Stimulated activated CD4-positive, alpha-beta T cell treated with anti-CD3 and anti-CD28 coated beads, Interleukin-4, amount 100 ng/mL, for 48 hours (primary cell): Measurements from ENCODE around the gene CPXM2.

Source experiments
- DNase-seq, 2 donors: peaks; one replicate each; pipeline ENCODE4 v3.0.0-alpha.2; 2020; ENCODE audit warnings: low read depth in 2 of 2

Gene CPXM2

DNA sequence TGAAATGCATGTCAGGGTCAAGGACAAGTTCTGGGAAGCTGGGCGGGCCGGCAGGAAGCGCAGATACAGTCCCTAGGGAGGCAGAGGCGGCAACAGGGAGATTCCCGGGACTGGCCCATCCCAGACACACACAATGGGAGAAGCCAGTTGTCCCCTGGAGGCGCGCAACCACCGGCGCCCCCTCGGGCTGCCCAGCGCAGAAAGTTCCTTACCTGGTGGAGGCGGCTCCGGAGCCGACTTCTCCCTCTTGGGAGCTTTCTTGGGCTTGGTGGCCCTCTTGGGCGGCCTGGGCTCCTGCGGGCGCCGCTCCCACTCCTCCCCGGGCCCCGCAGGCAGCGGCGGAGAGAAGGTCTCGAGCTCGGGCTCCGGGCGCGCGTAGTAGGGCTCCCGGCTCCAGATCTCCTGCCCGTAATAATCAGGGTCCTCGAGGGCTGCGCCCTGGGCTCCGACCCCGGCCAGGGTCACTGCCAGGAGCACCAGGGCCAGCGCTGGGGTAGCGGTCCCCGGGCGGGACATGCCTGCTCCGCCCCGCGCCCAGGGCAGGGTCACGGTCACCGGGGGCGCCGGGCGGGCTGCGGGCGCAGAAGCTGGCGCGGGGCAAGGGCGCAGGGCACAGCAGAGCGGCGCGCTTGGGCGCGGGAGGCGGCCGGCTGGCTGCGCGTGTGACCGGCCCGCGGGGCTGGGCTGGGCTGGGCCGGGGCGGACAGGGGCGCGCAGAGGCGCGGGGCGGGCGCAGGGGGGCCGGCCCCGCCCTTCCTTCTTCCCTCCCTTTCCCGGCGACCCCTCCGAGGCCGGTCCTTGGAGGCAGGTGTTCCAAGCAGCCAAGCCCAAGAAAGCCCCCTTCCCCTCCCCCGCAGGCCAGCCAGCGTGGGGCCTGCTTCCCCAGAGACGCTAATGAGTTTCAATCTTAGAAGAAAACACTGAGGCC, at the start of gene CPXM2:
Gene CPXM2, minus strand, starts transcription at position 664 of the 928 bp plus-strand sequence. Its CDS starts 148 bp downstream, at position 516.
- no peak for DNase-seq

DNA sequence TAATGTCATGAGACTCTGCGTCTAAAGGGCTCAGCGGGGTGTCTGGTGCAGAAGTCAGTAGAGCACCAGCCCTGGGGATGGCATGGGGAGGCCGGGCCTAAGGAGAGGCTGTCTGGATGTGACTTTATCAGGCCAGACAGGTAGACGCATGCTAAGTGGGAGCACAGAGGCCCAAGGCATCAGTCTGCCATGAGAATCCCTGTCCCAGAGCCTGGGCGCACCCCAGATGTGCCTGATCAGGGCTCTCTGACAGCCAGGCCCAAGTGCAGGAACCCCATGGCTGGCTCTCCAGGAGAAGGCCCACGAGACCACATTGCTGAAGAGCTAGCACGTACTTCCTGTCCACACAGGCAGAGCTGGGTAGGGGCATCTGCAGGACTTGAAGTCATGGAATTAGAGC, 48.0 kb upstream of the CPXM2 start:
- no peak for DNase-seq

DNA sequence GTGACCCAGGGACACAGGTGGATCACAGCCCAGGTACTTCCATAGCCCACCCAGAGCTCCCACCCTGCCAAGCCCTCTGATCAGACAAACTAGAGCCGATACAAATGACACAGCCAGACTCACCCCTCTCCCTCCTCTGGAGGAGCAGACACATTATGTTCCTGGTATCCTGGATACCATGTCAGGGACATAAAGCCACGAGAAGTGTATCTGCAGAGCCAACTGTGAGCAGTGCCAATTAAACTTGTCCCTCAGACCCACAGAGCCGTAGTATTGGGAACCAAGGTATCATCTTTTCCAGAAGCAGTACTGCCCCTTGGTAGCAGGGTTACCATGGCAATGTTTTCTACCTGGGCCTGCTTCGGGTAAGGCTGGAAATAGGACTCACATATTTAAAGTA, 47.3 kb upstream of the CPXM2 start:
- no peak for DNase-seq

DNA sequence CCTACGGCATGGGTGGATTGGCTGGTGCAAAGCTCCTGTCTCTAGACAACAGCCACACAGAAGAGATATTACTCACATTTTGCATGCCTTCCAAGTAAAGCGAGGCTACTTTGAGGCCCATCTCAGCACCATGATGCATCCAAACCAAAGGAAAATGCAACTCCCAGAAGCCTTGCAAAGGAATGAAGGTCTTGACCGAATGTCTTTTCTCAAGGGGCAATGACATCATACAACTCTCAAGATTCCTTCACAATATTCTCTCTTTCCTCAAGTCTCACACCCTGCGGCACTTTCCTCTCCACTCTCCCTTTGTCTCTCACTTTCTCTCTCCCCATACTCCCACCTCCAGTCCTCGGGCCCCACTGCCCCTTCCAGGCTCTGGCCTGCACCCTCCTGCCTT, 44.8 kb upstream of the CPXM2 start:
- no peak for DNase-seq

DNA sequence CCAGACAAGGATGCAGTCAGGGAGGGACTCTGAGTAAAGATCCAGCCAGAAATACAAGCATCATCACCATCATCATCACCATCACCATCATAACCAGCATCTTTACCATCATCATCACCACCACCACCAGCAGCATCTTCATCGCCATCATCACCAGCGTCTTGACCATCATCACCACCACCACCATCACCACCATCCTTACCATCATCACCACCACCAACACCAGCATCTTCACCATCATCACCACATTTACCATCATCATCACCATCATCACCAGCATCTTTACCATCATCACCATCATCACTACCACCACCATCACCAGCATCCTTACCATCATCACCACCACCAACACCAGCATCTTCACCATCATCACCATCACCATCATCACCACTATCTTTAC, 44.1 kb upstream of the CPXM2 start:
- no peak for DNase-seq

DNA sequence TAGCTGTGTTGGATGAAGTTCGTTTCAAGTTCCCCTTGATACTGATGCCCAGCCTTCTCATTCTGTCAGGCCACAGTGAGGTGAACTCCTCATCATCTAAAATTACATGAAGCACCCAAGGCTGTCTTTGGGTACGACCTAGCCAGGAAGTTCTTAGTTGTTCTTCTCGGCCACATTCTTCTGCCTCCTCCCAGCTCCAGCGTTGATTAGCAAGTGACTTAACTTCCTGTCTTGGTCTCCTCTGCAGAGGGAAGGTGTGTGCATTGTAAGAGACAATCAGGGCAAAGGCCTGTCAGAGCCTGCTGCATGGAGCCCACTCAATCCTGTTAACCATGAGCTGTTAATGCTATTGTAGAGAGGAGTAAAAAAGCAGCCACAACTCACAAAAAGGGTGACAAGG, 43.2 kb upstream of the CPXM2 start:
- no peak for DNase-seq

DNA sequence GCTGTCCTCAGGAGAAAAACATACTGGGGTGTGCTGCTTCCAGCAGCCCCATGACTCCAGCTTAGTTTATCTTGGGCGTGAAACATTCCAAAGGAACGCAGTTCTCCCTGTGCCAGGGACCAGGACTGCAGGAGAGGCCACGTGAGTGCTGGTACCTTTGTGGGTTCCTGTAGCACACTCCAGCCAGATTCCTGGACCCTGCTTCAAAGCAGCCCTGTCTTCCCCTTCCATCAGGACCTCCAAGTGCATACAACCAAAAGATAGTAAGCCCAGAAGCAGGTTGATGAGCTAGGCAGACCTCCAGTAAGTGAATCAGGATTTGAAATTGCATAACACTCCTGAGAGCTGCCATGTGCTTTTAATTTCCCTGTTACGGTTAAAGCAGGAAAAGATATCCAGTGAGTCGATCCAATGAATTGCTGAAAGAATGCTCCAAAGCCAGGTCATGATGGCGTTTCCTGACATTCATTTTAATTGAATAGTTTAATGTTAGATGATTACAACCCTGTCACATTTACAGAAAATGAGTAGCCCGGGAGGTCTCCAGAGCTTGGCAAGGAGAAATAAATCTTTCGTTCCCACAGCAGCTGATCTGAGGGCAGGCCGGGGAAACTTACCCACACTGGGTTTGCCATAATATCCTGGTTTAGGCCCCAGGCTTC, 38.9 kb upstream of the CPXM2 start:
- no peak for DNase-seq

DNA sequence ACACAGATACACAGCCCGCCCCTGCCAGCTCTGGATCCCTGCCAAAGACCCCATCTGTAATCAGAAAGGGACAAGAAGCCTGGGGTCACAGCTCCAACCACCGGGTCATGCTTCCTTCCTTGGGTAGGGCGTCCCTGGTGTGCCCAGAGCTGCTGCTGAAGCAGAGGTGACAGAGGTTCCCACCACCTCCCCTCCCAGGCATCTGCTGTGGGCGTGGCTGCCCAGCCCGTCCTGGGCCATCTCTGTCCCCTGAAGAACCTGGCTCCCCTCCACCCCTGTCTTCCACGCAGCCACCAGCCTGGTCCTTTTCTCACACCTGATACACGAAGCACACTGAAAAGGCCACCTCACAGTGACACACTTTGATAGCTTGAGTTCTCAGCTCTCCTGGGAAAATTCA, 38.2 kb upstream of the CPXM2 start:
- no peak for DNase-seq

DNA sequence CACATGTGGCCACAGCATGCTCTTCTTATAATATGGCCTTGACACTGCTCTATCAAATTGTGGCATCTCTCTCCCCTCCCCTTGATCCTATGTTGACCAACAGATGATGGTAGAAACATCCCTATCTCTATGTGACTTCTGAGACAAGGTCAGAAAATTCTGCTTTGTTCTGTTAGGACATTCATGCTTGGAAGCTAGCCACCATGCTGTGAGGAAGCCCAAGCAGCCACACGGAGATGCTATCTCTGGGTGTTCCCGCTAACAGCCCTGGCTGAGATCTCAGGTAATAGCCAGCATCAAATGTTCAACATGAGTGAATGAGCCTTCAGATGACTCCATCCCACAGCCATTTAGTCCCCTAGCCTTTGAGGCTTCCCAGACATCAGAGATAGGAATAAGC, 36.8 kb upstream of the CPXM2 start:
- no peak for DNase-seq

DNA sequence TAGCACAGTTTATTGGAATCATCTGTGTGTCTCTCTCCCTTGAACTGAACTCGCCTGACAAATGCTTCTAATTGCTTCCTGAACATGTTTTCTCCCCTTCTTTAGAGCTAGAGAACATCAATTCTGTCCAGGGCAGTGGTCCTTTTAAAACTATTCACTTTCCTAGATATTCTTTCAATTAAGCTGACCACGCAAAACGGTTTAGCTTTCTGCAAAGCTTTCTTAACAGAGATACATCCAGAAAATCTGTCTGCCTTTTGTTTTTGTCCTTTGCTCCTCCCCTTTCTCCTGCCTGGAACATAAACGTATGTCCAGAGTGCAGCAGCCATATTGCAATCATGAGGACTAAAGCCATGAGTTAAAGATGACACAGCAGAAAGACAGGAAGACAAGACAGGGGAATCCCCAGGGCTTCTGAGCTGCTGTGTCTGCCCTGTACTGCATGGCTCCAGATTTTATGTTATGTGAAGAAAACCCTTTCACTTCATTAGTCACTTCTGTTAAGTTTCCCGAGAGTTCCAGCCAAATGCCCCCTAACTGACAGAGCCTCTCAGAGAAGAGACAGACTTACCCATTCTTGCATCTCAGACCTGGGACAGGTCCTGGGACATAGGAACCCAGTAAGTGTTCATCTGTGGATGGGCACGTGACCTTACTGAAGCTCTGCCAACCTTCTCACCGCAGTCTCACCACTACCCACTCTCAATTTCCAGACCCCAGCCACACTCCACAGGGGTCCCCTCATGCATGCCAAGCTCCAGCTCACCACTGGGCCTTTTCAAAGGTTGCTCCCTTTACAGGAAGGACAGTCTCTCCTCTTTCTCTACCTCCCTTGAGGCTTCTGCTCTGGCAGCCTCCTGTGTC, 35.0 kb upstream of the CPXM2 start:
- DNase-seq, result no peak

DNA sequence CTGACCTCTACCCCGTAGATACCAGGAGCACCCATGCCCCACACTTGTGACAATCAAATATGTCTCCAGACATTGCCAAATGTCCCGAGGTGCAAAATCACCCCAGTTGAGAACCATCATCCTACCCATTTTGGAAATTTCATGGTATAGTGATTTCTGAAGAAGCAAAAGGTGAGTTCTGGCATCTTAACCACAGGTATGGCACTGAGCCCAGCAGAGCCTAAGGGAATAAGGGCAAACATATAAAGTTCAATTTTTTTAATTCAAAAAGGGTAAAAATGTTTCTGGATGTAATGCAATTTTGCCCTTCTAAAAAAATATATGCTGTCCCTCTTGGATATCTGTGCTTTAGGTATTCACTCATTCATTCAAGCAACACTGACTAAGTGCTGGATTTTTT, 30.5 kb upstream of the CPXM2 start:
- DNase-seq, result no peak

DNA sequence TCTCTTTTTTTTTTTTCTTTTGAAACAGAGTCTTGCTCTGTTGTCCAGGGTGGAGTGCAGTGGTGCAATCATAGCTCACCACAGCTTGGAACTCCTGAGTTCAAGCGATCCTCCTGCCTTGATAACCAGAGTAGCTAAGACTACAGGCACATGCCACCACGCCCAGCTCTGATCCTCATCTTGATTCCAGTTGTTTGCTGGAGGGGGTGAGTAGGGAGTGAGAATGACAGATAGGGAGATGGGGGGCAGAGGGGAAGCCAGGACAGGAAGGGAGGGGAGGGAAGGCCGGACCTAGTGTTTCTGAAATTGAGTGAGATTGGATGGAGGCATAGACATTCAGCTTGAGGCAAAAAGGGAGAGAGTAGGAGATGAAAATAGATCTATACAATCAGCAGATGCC, 25.2 kb upstream of the CPXM2 start:
- DNase-seq, result no peak

DNA sequence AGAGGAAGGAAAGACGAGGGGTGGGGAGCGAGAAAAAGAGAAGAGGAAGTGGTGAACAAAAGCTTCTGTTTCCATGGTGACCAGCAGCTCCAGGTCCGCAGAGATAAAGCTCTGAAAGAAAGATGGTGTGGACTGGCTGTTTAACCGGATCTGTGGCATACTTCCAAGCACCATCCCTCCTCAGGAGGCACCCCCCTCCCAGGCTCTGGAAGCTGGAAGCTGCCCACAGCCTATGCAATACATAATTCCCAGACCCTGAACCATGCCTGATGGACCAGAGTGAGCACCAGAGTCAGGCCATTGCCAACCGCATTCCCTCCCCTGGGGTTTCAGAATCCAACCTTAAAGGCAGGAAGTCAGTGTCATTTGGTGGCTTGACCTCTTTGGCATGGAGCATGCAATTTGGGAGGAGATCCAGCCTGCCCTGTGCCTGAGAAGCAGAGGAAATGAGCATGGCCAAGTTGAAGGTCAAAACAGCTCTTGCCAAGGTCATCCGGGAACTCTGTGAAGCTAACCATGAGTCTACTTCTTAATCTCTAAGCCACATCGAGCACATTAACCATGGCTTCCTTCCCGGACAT, 22.2 kb upstream of the CPXM2 start:
- no peak for DNase-seq

DNA sequence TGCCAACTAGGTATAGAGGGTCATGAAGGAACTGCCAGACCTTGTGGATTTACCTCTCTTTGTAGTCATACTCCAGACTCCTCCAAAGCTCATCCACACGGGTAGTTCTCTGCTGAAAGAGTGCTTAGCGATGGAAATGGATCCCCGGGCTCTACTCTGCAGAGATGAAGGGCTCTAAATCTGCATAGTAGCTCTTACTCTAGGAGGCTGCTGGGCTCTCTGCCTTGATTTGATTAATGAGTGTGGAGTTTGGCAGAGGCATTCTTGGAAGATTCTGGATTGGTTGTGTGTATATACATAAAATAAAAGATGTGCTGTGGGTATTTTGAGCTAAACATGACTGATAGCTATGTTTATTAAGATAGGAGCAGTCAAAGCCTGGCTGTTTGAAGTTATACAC, 21.3 kb upstream of the CPXM2 start:
- DNase-seq, result no peak

DNA sequence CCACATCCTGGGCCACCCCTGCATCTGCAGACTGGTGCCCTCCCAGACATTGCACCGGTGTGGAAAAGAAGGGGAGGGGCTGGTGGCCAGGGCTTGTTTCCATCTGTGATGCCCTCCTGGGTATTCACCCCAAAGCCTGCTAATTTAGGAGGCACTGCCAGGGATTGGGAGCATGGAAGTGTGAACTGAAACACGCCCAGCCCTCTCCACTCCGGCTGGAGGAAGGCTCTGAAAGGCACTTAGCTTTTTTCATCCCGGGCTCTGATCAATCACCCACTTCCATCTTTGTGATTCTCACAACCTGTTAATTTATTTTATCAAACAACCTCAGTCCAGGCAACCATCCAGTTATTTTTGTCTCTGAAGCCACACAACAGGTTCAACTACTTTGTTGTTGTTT, 20.9 kb upstream of the CPXM2 start:
- no peak for DNase-seq

DNA sequence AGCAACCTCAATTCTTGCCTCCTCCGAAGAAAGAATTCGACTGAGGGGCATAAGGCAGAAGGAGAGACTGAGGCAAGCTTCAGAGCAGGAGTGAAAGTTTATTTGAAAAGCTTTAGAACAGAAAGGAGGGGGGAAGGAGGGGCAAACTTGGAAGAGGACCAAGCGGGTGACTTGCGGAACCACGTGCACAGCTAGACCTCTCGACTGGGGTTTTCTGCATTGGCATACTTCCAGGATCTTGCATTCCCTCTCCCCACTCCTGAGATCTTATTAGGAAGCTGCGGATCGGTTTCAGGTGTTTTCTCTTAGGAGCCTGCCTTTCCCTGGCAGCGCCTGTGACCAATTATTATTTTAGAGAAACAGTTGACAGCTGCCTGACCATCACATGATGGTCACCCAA, 20.3 kb upstream of the CPXM2 start:
- no peak for DNase-seq

DNA sequence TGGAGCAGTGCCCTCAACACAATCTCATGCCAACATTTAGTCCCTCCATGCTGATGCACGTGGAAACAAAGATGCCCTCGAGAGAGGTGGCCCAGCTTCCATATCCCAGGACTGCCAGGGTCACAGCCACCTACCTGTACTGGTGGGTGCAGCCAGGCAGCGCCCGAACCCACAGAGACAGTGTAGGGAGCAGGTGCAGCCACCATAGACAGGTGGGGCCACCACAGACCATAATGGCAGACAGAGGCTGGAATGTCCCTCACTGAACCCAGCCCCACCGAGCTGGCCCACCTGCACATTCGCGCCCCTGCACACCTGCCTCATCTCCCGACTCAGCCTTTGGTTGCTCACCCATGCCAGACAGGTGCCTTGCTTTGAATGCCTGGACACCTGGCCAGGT, 18.3 kb upstream of the CPXM2 start:
- DNase-seq, result no peak

DNA sequence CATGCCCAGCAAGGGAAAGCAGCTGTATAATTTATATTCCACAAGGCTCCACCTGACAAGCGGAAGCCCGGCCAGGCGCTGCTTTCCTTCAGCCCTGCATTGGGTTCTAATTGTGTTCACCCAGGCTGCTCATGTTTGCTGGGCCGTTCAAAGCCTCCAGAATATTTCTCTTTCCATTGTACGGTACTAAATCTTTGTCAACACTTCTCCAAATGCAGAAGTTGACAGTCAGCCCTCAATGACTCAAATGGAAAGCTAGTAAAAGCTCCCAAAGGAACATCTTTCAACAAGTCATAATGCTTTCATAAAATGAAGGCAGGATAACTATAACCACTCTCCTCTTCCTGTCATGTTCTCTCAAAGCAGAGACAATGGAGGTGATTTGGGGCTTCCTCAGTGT, 17.8 kb upstream of the CPXM2 start:
- DNase-seq, result no peak

DNA sequence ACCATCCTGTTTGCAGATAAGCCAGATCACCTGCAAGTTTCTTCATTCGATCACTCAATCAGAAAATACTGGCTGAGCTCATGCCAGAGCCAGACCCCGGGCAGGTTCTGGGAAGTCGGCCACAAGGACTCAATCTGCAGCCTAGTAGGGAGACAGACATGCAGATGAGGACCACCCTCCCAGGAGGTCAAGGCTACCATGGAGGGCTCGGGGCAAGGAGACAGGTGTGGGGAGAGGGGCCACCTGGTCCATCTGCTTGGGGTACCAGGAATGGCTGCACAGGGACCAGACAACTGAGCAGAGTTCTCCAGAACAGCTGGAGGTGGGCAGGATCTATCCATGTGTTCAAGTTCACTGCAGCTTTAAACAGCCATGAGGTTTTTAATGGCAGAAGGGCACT, 16.8 kb upstream of the CPXM2 start:
- no peak for DNase-seq

DNA sequence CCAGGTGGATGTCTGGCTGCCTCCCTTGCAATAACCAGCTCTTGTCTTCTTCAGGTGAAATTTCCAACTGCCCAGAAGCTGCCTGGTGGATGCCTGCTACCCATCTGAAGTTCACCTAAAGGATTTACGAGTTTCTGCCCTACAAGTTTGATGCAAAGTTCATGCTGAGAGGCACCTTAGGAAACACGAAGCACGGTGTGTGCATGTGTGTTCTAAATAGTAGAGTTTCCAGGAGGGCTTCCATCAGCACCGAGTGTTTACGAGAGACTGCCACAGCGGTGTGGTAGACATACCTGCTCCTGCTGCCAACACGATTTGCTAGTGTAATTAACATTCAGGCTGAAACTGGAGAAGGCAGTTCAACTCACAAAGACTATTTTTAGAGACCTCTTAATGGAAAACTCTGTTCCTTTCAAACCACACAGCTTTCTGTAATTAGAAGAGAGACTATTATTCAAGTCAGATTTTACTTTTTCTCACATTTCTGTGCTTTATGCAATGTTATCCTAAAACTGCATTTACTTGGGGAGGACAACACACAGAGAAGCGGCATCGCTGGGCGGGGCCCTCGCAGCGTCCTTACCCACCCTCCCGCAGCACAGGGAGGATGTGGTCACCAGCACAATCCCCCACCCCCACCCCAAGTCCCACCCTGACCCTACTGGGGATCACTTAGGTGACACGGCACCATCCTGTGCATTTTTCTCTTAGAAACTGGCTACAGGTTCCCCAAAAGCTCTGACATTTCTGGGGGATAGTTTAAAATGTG, 15.5 kb upstream of the CPXM2 start:
- DNase-seq, result no peak

DNA sequence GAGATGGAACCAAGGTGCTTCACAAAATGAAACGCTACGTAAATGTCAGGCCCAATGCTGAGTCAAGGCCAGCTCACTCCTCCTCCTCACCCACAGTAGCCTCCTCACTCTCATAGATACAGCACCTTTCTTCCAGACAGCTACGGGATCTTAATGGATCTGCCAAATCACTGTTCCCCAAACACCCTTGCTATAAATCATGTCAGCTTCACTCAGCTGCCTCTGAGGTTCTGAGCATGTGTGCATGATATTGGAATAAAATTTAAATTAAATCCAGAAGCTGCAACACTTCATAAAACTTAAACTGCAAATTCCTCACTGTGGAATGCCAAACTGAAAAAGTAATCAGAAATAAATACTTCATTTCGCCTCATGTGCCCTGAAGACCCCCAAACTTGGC, 14.7 kb upstream of the CPXM2 start:
- no peak for DNase-seq
